ENCODE data around the gene INO80C.

DNA sequence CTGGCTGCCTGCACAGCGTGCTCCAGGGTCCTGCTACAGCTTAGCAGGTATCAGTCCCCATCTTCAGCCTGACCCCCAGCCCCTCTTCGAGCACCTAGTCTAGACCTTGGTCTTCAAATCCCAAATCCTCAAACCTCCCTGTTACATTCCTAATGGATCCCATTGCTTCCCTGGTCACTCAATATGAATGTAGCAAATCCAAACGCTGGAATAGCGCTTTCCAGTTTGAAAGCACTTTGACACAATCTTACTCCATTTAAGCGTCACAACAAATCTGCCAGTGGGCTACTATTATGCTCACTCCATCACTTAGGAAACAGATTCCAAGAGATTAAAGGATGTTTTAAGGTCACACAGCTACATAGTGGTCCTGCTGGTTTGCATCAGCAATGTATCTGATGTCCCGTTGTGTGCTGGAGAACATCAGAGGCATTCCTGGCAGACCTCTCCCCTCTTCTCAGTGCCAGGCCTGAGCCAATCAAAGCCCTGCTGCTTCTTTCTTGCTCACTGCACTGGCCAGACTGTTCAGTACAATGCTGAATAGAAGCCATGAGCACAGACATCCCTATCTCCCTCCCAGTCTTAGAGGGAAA lies 11.1 kb upstream of the INO80C start:
- TF ChIP-seq POLR2A (IDR thresholded peaks at IDR 0.05; ENCODE audit: low read length) (no peak), GATA1 (IDR thresholded peaks at IDR 0.05; ENCODE audit: low read depth, low read length) (no peak)
